ENCODE results near the gene FSHR.

DNA sequence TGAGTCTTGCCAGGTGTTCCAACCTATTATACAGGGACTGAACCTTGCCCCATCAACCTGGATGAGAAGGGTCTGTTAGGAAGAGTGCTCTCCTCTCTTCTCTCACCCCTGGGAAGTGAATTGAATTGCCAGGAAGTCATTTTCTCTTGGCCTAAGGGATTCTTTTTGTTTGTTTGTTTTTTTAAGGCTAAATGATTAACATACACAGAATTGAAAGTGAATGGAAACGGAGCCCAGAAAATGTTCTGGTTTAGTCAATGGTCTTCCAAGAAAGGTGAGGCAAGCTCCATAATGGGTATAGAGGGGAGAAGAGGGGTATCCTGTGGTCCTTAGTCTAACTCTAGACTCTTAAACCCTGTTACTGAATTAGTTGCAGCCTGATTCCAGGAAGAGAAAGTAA, 189.1 kb downstream of the FSHR start:
- TF ChIP-seq CTCF (conservative IDR thresholded peaks at IDR 0.05; ENCODE audit: low read depth, low read length) (no peak), EZH2phosphoT487 (IDR thresholded peaks at IDR 0.05; ENCODE audit: borderline replicate concordance, low read length) (no peak)

Data from PC-3 (cell line).